22Rv1 (cell line): ENCODE results near the gene LGALS7B.

ENCODE experiments used
- ZFX ChIP-seq: fragments of 450-650 bp; IDR thresholded peaks from 2 replicates; pipeline ENCODE4 v1.6.1; 2017; ENCODE audit warnings: antibody characterized with exemption, borderline replicate concordance
- TF ChIP-seq, protein P1 (sequence below): fragments of 450-650 bp; IDR thresholded peaks from 2 replicates; pipeline ENCODE4 v1.5.1; 2017; ENCODE audit warnings: mild to moderate bottlenecking

- TF ChIP-seq, protein P1, sequence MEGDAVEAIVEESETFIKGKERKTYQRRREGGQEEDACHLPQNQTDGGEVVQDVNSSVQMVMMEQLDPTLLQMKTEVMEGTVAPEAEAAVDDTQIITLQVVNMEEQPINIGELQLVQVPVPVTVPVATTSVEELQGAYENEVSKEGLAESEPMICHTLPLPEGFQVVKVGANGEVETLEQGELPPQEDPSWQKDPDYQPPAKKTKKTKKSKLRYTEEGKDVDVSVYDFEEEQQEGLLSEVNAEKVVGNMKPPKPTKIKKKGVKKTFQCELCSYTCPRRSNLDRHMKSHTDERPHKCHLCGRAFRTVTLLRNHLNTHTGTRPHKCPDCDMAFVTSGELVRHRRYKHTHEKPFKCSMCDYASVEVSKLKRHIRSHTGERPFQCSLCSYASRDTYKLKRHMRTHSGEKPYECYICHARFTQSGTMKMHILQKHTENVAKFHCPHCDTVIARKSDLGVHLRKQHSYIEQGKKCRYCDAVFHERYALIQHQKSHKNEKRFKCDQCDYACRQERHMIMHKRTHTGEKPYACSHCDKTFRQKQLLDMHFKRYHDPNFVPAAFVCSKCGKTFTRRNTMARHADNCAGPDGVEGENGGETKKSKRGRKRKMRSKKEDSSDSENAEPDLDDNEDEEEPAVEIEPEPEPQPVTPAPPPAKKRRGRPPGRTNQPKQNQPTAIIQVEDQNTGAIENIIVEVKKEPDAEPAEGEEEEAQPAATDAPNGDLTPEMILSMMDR: no peak
- TF ChIP-seq ZFX: no peak
These were observed 44.7 kb upstream of the LGALS7B start, which contains the start of gene CAPN12 for GRCh38 chr19:38744298-38744681.
